ENCODE measurements around the gene TEAD1. TPM values are rescaled to one million over a fixed set of nuclear protein-coding genes. Genes with fewer than 3 reads are reported as not detected.

TEAD1 gene
- polyA plus RNA-seq, 1 donor from 2014 or later = 12.2 TPM

DNA sequence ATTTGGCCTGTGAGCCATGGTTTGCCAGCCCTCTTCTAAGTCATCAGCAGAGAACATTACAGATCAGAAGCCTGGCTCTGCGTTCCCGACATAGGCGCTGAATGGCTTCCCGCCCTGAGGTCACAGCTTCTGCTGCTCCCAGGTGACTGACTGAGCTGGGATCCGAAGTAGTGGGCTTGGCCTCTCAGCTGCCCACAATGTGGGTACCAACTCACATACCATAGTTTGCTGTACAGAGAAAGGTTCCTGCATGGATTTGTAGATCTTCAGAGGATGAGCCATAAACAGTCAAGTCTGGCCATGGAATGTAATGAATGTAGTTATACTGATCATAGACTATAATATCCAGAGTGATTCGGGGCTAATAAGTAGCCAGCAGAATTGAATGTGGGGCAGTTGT, 42.6 kb downstream of the TEAD1 start:
- Histone ChIP-seq H3K27ac (ENCODE audit: low read length) (no peak overlapping the region), H3K79me2 (replicated peaks; ENCODE audit: insufficient read depth, low read length) (peaks cover 40% of the 10 kb centered on the region), H3K9ac (ENCODE audit: low read length) (no peak overlapping the region), H3K9me2 (ENCODE audit: insufficient read depth, low read length) (no peaks in the 10 kb centered on the region), H3K36me3 (ENCODE audit: insufficient read depth, low read length) (no peaks in the 10 kb centered on the region), H3K9me3 (ENCODE audit: low read length) (no peaks in the 10 kb centered on the region), H3K27me3 (ENCODE audit: insufficient read depth, low read depth, low read length) (no peaks in the 10 kb centered on the region), H3F3A (ENCODE audit: insufficient read depth, low read length, poor library complexity, severe bottlenecking) (no peaks in the 10 kb centered on the region), H3K4me2 (ENCODE audit: low read length) (no peak overlapping the region), H4K20me1 (ENCODE audit: insufficient read depth) (no peaks in the 10 kb centered on the region), H3K4me3 (ENCODE audit: low read length) (no peak overlapping the region), H2AFZ (ENCODE audit: low read depth, low read length) (no peak overlapping the region)
- no peak for TF ChIP-seq MXI1 (conservative IDR thresholded peaks at IDR 0.05; ENCODE audit: poor library complexity, severe bottlenecking)
- TF ChIP-seq SMC3 (conservative IDR thresholded peaks at IDR 0.05; ENCODE audit: poor library complexity) = no peak
- TF ChIP-seq EZH2 (IDR thresholded peaks at IDR 0.05; ENCODE audit: borderline replicate concordance, insufficient read depth, low read length, poor library complexity, severe bottlenecking) = no peak
- no peak for TF ChIP-seq TAF1 (IDR thresholded peaks at IDR 0.05; ENCODE audit: low read depth)
- no peak for TF ChIP-seq EP300 (conservative IDR thresholded peaks at IDR 0.05; ENCODE audit: poor library complexity, severe bottlenecking)
- no peak for TF ChIP-seq POLR2AphosphoS5 (IDR thresholded peaks at IDR 0.05)
- TF ChIP-seq REST (IDR thresholded peaks at IDR 0.05; ENCODE audit: borderline replicate concordance) = no peak
- TF ChIP-seq, protein P1, sequence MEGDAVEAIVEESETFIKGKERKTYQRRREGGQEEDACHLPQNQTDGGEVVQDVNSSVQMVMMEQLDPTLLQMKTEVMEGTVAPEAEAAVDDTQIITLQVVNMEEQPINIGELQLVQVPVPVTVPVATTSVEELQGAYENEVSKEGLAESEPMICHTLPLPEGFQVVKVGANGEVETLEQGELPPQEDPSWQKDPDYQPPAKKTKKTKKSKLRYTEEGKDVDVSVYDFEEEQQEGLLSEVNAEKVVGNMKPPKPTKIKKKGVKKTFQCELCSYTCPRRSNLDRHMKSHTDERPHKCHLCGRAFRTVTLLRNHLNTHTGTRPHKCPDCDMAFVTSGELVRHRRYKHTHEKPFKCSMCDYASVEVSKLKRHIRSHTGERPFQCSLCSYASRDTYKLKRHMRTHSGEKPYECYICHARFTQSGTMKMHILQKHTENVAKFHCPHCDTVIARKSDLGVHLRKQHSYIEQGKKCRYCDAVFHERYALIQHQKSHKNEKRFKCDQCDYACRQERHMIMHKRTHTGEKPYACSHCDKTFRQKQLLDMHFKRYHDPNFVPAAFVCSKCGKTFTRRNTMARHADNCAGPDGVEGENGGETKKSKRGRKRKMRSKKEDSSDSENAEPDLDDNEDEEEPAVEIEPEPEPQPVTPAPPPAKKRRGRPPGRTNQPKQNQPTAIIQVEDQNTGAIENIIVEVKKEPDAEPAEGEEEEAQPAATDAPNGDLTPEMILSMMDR (IDR thresholded peaks at IDR 0.05; ENCODE audit: poor library complexity, severe bottlenecking) = no peak
- TF ChIP-seq RAD21 (conservative IDR thresholded peaks at IDR 0.05) = no peak

GRCh38 chr11:12717851-12718291, 43.6 kb downstream of the TEAD1 start:
- Histone ChIP-seq H3K27me3 (ENCODE audit: insufficient read depth, low read depth, low read length) (no peaks in the 10 kb centered on the region), H2AFZ (ENCODE audit: low read depth, low read length) (no peak overlapping the region), H3K9me3 (ENCODE audit: low read length) (no peaks in the 10 kb centered on the region), H3K9me2 (ENCODE audit: insufficient read depth, low read length) (no peaks in the 10 kb centered on the region), H4K20me1 (ENCODE audit: insufficient read depth) (no peaks in the 10 kb centered on the region), H3K4me3 (ENCODE audit: low read length) (no peak overlapping the region), H3K9ac (ENCODE audit: low read length) (no peak overlapping the region), H3K36me3 (ENCODE audit: insufficient read depth, low read length) (no peaks in the 10 kb centered on the region), H3F3A (ENCODE audit: insufficient read depth, low read length, poor library complexity, severe bottlenecking) (no peaks in the 10 kb centered on the region), H3K27ac (ENCODE audit: low read length) (no peak overlapping the region), H3K79me2 (replicated peaks; ENCODE audit: insufficient read depth, low read length) (peaks cover 42% of the 10 kb centered on the region), H3K4me2 (ENCODE audit: low read length) (no peak overlapping the region)
- TF ChIP-seq REST (IDR thresholded peaks at IDR 0.05; ENCODE audit: borderline replicate concordance) (no peak), RAD21 (conservative IDR thresholded peaks at IDR 0.05) (no peak), MXI1 (conservative IDR thresholded peaks at IDR 0.05; ENCODE audit: poor library complexity, severe bottlenecking) (no peak), TAF1 (IDR thresholded peaks at IDR 0.05; ENCODE audit: low read depth) (no peak), EZH2 (IDR thresholded peaks at IDR 0.05; ENCODE audit: borderline replicate concordance, insufficient read depth, low read length, poor library complexity, severe bottlenecking) (no peak), SMC3 (conservative IDR thresholded peaks at IDR 0.05; ENCODE audit: poor library complexity) (no peak), EP300 (conservative IDR thresholded peaks at IDR 0.05; ENCODE audit: poor library complexity, severe bottlenecking) (no peak), POLR2AphosphoS5 (IDR thresholded peaks at IDR 0.05) (no peak)
- TF ChIP-seq, protein P1 (IDR thresholded peaks at IDR 0.05; ENCODE audit: poor library complexity, severe bottlenecking) = no peak

Measured in neural cell (in vitro differentiated cells).